Testis (tissue), 2 donors: ENCODE measurements around the gene KNG1.

Experiments
- CTCF ChIP-seq, 3 experiments: fragments of 450-650 bp in 2 of 3; fragments of 200-600 bp in 1 of 3; sonication (generic) in 1 of 3; IDR thresholded peaks; one replicate each; pipeline ENCODE4 v1.5.1; 2016 to 2019; ENCODE audit warnings: antibody characterized with exemption in 3 of 3, mild to moderate bottlenecking in 2 of 3, moderate library complexity in 1 of 3
- POLR2A ChIP-seq: fragments of 450-650 bp; IDR thresholded peaks from one replicate; pipeline ENCODE4 v1.6.1; 2017; ENCODE audit warnings: antibody characterized with exemption, mild to moderate bottlenecking, moderate library complexity

- no peak for TF ChIP-seq POLR2A
- no peak for TF ChIP-seq CTCF (IDR thresholded peaks at IDR 0.05)
Measured at GRCh38 chr3:186751480-186751879, 34.3 kb downstream of the KNG1 start.
